Testis (tissue), 2 donors: ENCODE measurements around the gene IKZF3.

Experiments
- CTCF ChIP-seq, 3 experiments: fragments of 450-650 bp in 2 of 3; fragments of 200-600 bp in 1 of 3; sonication (generic) in 1 of 3; IDR thresholded peaks; one replicate each; pipeline ENCODE4 v1.5.1; 2016 to 2019; ENCODE audit warnings: antibody characterized with exemption in 3 of 3, mild to moderate bottlenecking in 2 of 3, moderate library complexity in 1 of 3
- POLR2A ChIP-seq: fragments of 450-650 bp; IDR thresholded peaks from one replicate; pipeline ENCODE4 v1.6.1; 2017; ENCODE audit warnings: antibody characterized with exemption, mild to moderate bottlenecking, moderate library complexity

- TF ChIP-seq CTCF (IDR thresholded peaks at IDR 0.05) (no peak), POLR2A (no peak)
Observed at GRCh38 chr17:39716879-39717536, 147.1 kb downstream of the IKZF3 start.
